Head of caudate nucleus (tissue), 42 donors: ENCODE data around the gene PDS5A.
"Not testable (repeated sequence)": the region's sequence is repeated elsewhere in the genome, so short reads cannot be mapped to it uniquely, and the experiment has no call there.

Experiments
- DNase-seq, 42 donors: peaks; one replicate each; pipeline versions ENCODE4 v3.0.0 to v3.0.0-alpha.2; 2020 to 2021; ENCODE audit warnings: mixed read lengths in 7 of 42
- intact Hi-C: fragments of 100-400 bp; cut with DNase I; formaldehyde crosslinking; loops from one replicate; pipeline ENCODE4 v1.15.0; 2022

The PDS5A gene

GRCh38 chr4:39970671-39971640, 6.8 kb downstream of the PDS5A start:
- no peak for DNase-seq
- intact Hi-C loops, result no loop called here

GRCh38 chr4:39963656-39964055, 14.1 kb downstream of the PDS5A start:
- peak in 1 of 42 donors; percentile 15 for DNase-seq
- intact Hi-C loops, result no loop called here

DNA sequence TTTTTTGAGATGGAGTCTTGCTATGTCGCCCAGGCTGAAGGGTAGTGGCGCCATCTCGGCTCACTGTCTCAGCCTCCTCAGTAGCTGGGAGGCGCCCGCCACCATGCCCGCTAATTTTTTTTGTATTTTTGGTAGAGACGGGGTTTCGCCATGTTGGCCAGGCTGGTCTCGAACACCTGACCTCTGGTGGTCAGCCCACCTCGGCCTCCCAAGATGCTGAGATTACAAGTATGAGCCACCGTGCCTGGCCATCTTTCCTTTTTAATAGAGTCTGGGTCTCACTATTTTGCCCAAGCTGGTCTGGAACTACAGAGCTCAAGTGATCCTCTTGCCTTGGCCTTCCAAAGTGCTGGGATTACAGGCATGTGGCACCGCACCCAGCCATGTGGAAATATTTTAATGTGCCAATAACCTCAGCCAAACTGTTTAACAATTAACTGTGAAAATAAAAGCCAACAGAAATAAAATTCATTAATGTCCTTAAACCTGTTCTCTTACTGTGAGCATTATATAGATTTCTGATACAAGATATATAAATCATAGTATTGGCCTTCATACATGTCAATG, 16.3 kb downstream of the PDS5A start:
- intact Hi-C loops, result no loop called here
- peak in 1 of 42 donors; percentile 31 for DNase-seq

- intact Hi-C loops, result no loop called here
Observed at GRCh38 chr4:39950861-39951481, 26.7 kb downstream of the PDS5A start.

GRCh38 chr4:39947963-39948362, 29.7 kb downstream of the PDS5A start:
- DNase-seq, result no peak
- intact Hi-C loops, result no loop called here

More at GRCh38 chr4:39950861-39951481, 26.7 kb downstream of the PDS5A start:
- peak in 2 of 42 donors; percentile 2 to 28 for DNase-seq

DNA sequence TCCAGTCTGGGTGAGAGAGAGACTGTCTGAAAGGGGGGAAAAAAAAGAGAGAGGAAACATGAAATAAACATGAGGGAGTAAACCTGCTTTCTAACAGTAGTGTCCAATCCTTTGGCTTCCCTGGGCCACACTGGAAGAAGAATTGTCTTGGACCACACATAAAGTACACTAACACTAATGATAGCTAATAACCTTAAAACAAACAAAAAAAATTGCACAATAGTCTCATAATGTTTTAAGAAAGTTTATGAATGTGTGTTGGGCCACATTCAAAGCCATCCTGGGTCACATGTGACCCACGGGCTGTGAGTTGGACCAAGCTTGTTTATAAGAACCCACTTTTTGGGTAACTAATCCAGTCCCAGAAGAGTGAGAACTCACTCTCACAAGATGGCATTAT, 30.3 kb downstream of the PDS5A start:
- intact Hi-C loops, result no loop called here
- DNase-seq, result no peak

DNA sequence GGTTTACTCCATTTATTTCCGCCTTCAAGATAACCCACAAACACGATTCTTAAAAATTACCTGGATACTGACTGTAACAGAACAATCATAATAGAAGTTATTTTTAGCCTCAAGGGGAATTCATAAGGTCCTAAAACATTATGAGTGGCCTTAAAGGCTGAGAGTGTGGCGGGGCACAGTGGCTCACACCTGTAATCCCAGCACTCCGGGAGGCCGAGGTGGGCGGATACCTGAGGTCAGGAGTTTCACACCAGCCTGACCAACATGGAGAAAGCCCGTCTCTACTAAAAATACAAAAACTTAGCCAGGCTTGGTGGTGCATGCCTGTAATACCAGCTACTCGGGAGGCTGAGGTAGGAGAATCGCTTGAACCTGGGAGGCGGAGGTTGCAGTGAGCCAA, 33.5 kb downstream of the PDS5A start:
- DNase-seq, intact Hi-C loops: not testable (repeated sequence)

DNA sequence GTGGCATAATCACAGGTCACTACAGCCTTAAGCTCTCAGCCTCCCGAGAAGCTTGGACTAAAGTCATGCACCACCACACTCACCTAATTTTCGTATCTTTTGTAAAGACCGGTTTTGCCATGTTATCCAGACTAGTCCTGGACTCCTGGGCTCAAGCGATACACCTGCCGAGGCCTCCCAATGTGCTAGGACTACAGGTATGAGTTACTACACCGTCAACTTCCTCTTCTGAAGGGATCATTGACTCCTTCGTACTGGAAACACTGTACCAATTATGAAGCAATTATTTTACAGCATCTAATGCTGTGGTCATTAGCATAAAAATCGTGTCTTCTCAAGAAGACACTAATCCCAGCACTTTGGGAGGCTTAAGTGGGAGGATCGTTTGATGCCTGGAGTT, 35.2 kb downstream of the PDS5A start:
- DNase-seq, result no peak
- intact Hi-C loops, result no loop called here

- intact Hi-C loops, result no loop called here
- no peak for DNase-seq
Observed at GRCh38 chr4:39941682-39942217, 36.0 kb downstream of the PDS5A start.

GRCh38 chr4:39937683-39938268, 39.9 kb downstream of the PDS5A start:
- intact Hi-C loops, result no loop called here
- no peak for DNase-seq

DNA sequence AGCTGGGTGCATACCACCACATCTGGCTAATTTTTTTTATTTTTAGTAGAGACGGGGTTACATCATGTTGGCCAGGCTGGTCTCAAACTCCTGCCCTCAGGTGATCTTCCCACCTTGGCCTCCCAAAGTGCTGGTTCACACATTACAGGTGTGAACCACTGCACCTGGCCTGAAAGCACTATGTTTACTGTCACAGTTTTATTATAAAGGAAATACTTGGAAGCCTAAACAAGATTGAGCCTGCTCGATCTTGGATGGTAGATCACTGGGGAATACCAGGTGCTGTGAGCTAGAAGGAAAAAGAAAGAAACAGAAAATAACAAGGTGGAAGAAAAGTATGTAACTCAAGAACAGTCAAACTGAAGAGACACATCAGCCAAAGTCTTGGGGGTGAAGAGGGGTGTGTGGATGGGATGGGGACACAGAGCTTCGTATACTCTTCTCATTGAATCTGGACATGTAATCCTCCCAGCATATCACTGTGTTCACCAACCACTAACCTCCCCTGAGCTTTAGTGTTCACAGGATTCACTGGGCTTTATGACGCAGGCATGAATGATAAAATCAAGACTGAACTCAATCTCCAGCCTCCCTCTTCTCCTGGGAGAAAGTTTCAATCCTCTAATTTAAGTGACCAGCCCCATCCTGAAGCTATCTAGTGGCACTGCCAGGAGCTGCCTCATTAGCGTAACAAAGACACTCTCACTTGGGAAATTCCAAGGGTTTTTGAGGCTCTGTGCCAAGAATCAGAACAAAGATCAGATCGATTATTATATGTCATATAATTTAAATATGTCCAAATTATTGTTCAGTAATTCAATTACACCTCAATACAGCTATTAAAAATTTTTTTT, 40.9 kb downstream of the PDS5A start:
- intact Hi-C loops, result no loop called here
- DNase-seq, result no peak

DNA sequence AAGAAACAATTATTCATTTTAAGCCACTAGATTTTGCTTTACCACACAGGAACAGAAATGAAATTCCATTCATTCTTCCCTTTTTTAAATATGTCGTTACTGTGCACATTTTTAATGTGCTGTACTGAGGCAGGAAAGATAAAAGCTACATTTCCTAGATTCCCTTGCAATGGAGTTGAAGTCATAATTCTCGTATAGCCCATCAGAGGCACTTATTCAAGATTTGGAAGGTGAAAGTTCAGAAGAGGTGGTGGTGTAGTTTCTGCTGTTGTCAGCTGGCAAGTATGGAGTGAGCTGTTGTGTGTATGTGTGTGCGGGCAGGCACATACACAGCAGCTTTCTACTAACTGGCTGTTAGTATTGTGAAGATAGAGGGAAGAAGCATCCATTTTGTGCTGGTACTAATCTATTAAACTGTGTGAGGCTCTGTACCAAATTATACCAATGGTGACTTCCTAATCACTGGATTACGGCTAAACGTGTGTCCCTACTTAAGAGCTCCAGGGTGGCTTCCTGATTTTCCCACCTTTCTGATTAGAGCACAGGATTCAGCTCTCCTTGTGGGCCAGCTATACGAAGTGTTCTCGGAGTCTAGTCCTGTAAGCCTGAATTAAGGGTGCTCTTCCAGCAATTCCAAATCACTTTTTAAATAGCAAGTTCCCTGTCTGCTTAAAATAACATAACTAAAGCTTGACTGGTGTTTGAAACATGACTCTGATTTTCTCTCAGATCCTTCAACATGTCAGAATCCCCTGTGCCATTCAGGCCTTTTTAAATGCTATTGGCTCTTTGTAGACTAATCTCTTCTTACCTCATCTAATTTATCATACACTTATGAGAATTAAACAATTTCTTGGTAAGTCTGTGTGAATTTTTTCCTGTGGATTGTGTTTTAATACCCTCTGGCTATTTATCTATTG, 43.8 kb downstream of the PDS5A start:
- DNase-seq, result no peak
- intact Hi-C loops, result no loop called here

DNA sequence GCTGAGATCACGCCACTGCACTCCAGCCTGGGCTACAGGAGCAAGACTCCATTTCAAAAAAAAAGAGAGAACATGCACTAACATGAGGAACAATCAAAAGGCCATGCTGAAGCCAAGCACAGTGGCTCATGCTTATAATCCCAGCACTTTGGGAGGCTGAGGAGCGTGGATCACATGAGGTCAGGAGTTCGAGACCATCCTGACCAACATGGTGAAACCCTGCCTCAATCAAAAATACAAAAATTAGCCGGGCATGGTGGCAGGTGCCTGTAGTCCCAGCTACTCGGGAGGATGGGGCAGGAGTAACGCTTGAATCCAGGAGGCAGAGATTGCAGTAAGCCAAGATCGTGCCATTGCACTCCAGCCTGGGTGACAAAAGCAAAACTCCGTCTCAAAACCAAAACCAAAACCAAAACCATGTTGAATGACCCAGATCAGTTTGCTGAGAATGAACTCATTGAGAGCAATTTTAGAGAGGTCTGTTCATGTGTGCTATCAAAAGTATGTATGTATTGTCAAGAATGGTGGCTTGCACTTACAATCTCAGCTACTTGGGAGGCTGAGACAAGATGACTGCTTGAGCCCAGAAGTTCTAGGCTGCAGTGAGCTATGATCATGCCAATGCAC, 44.8 kb downstream of the PDS5A start:
- intact Hi-C loops, result no loop called here
- no peak for DNase-seq

- intact Hi-C loops, result no loop called here
- DNase-seq, result no peak
Observed at GRCh38 chr4:39931441-39931901, 46.2 kb downstream of the PDS5A start.

GRCh38 chr4:39928538-39928937, 49.2 kb downstream of the PDS5A start:
- intact Hi-C loops, result no loop called here
- no peak for DNase-seq

DNA sequence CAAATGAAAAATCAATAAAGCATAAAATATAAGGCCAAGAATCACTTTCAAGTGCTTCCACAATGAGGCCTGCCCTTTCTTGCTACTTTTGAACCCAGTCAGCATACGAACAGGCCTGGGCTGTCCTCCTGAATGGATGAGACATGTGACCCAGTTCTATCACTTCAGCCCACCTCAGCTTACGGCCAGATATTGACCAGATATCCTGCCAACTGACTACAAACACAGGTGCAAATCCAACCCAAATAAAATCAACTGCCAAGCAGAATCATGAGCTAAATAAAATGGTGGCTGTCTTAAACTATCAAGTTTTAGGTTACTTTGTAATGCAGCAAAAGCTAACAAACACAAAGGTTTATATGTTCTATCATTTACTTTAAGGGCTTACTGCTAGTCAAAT, 53.7 kb downstream of the PDS5A start:
- intact Hi-C loops, result no loop called here
- no peak for DNase-seq

DNA sequence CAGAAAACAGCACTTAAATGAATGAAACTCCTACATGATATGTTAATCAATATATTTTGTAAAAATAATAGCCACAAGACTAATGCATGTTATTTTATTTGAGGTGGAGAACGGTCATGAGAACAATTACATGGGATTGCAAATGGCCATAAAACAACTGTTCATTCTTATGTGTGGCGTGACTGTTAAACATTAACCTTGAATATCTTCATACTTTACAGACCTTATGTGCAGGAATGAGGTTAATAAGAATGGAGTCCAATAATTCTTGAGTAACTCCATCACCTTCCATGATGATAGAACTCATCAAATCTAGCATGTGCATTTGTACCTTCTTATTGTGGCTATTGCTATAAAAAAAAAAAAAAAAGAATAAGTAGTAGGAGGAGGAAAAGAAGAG, 55.3 kb downstream of the PDS5A start:
- intact Hi-C loops, result no loop called here
- no peak for DNase-seq
